Fibroblast of pulmonary artery (primary cell): ENCODE data around the gene PTPRD.

Experiments used
- DNase-seq: peaks from one replicate; pipeline ENCODE4 v3.0.0-alpha.2; 2010; ENCODE audit warnings: low read depth
- H3K4me3 ChIP-seq: replicated peaks from 2 replicates; pipeline ENCODE4 v1.5.1; 2011; ENCODE audit warnings: low read depth, mild to moderate bottlenecking, control low read depth, low read length, moderate library complexity
- TF ChIP-seq, protein P1 (sequence below): IDR thresholded peaks from 2 replicates; pipeline ENCODE4 v1.5.1; 2011; ENCODE audit warnings: mild to moderate bottlenecking, control low read depth, low read length, inconsistent platforms; ENCODE audit errors: missing control alignments

Gene PTPRD

GRCh38 chr9:8521112-8521511 is 2091.7 kb downstream of the PTPRD start:
- no peak for DNase-seq
- H3K4me3 ChIP-seq = no peak overlapping the region
- TF ChIP-seq, protein P1, sequence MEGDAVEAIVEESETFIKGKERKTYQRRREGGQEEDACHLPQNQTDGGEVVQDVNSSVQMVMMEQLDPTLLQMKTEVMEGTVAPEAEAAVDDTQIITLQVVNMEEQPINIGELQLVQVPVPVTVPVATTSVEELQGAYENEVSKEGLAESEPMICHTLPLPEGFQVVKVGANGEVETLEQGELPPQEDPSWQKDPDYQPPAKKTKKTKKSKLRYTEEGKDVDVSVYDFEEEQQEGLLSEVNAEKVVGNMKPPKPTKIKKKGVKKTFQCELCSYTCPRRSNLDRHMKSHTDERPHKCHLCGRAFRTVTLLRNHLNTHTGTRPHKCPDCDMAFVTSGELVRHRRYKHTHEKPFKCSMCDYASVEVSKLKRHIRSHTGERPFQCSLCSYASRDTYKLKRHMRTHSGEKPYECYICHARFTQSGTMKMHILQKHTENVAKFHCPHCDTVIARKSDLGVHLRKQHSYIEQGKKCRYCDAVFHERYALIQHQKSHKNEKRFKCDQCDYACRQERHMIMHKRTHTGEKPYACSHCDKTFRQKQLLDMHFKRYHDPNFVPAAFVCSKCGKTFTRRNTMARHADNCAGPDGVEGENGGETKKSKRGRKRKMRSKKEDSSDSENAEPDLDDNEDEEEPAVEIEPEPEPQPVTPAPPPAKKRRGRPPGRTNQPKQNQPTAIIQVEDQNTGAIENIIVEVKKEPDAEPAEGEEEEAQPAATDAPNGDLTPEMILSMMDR = no peak

DNA sequence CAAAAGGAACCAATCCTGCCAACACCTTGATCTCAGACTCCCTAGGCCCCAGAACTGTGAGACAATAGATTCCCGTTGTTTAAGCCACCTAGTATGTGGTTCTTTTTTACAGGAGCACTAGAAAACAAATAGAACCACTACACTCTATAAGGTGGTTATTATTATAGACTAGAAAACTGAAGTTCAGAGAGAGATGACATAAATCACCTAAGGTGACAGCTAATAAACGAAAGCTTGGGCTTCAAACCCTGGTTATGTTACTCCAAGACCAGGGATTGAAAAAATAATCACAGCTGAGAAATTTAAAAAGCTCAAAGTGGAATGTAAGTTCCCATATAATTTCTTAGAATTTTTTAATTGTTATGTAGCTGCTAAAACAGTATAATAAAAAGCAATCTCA is 2097.1 kb downstream of the PTPRD start:
- TF ChIP-seq, protein P1 = no peak
- no peak overlapping the region for H3K4me3 ChIP-seq
- no peak for DNase-seq

DNA sequence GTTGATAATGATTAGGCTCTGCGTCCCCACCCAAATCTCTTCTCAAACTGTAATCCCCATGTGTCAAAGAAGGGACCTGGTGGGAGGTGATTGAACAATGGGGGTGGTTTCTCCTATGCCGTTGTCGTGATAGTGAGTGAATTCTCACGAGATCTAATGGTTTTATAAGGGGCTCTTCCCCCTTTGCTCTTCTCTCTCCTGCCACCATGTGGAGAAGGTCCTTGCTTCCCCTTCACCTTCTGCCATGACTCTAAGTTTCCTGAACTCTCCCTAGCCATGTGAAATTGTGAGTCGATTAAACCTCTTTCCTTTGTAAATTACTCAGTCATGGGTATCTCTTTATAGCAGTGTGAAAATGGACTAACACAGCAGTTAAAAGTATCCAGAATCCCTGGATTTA is 2098.0 kb downstream of the PTPRD start:
- H3K4me3 ChIP-seq = no peak overlapping the region
- TF ChIP-seq, protein P1 = no peak
- DNase-seq = no peak

DNA sequence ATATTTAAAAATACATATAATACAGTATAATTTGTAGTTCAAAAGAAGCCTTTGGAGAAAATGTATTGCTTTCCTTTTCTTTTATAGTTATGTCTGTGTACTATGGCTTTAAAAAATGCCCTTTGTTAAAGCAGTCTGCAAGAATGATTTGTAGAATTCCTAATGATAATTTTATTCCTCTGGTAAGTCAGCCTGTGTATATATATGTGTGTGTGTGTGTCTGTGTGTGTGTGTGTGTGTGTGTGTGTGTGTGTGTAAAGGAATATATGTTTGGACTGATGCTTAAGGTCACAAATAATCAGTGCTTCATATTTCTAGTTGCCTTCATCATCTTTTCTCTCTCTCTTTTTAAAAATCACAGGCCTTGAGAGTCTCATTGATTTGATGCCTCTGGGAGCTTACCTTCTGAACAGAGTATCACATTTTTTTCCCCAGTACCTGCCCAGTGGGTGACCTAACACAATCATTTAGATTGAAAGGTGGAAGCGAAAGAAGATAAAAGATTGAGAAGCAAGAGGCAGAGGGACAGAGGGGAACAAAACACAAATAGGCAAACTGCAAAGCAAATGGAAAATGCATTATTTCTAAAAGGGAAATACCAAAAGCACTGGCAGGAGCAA is 2104.0 kb downstream of the PTPRD start:
- TF ChIP-seq, protein P1 = no peak
- DNase-seq = no peak
- H3K4me3 ChIP-seq = no peak overlapping the region

DNA sequence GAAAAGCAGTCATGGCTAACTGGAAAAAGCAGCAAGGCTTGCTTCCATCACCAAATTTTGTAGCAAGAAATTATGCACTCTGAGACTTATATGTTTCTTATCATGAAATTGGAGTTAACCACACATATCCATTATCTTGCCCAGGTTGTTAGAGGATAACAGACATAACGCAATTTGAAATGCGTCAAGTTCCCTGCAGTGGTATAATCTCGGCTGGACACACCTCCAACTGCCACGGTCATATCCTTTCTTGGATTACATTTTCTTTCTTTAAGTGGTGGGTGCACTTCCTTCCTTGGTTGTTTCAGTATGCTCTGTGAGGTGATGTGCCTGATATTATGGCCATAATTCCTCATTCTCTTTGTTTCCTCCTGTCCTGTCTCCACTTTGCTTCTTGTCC is 2118.2 kb downstream of the PTPRD start:
- TF ChIP-seq, protein P1 = no peak
- no peak overlapping the region for H3K4me3 ChIP-seq
- DNase-seq = no peak

- no peak for DNase-seq
- TF ChIP-seq, protein P1 = no peak
- H3K4me3 ChIP-seq = no peak overlapping the region
Measured at GRCh38 chr9:8492679-8493078, 2120.1 kb downstream of the PTPRD start.

- no peak overlapping the region for H3K4me3 ChIP-seq
- DNase-seq = no peak
- TF ChIP-seq, protein P1 = no peak
Measured at GRCh38 chr9:8492024-8492423, 2120.8 kb downstream of the PTPRD start.
